OCI-LY3 (cell line): ENCODE measurements around the gene MACROD2.

Experiments
- EZH2phosphoT487 ChIP-seq: fragments of 200-600 bp; shearing (Covaris generic); IDR thresholded peaks from 2 replicates; pipeline ENCODE4 v1.6.1; 2018; ENCODE audit warnings: antibody characterized with exemption, mixed run types, low read depth
- TF ChIP-seq, protein P1 (sequence below): fragments of 200-600, 300-600 bp; sonication (generic); IDR thresholded peaks from 2 replicates; pipeline ENCODE4 v1.5.1; 2014; ENCODE audit warnings: antibody characterized with exemption, low read length, low read depth

GRCh38 chr20:15555913-15556312 lies 1560.6 kb downstream of the MACROD2 start:
- TF ChIP-seq, protein P1, sequence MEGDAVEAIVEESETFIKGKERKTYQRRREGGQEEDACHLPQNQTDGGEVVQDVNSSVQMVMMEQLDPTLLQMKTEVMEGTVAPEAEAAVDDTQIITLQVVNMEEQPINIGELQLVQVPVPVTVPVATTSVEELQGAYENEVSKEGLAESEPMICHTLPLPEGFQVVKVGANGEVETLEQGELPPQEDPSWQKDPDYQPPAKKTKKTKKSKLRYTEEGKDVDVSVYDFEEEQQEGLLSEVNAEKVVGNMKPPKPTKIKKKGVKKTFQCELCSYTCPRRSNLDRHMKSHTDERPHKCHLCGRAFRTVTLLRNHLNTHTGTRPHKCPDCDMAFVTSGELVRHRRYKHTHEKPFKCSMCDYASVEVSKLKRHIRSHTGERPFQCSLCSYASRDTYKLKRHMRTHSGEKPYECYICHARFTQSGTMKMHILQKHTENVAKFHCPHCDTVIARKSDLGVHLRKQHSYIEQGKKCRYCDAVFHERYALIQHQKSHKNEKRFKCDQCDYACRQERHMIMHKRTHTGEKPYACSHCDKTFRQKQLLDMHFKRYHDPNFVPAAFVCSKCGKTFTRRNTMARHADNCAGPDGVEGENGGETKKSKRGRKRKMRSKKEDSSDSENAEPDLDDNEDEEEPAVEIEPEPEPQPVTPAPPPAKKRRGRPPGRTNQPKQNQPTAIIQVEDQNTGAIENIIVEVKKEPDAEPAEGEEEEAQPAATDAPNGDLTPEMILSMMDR, result no peak
- TF ChIP-seq EZH2phosphoT487, result no peak
